ENCODE results near the gene PTPN9.

DNA sequence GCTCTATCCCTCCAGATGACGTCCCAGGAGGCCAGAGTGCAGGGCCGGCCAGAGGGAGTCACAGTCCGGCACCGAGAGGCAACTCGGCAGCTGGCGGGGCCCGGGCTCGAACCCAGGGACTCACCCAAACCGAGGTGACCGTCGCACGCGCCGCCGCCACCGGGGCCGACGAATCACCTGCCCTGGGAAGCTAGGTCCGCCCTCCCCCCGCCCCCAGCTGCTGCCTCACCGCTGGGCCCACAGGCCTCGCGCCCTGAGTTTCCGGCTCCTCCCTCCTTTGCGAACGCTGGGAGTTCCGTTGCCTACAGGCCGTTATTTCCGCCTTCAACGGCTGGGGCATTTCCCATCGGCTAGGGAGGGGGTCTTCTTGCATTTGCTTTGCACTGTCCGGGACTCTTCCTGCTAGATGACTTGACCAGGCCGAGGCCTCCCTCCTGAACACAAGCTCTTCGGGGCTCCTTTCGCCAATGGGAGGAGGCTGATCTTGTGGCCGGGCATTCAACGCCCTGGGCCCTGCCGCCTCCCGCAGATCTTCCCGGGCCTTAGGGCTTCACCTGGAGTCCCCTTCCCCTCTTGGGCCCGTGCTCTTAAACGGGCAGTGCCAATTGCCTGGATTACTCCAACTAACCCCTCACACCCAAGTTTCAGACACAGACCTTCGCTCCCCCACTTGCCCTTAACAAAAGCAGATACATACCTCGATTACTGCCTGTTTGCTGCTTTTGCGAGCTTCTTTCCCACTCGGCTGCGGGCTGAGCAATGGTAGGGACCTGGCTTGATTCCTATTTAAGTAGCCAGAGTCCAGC is 46.6 kb upstream of the PTPN9 start, which contains the start of gene SNUPN:
- TF ChIP-seq, protein P1, sequence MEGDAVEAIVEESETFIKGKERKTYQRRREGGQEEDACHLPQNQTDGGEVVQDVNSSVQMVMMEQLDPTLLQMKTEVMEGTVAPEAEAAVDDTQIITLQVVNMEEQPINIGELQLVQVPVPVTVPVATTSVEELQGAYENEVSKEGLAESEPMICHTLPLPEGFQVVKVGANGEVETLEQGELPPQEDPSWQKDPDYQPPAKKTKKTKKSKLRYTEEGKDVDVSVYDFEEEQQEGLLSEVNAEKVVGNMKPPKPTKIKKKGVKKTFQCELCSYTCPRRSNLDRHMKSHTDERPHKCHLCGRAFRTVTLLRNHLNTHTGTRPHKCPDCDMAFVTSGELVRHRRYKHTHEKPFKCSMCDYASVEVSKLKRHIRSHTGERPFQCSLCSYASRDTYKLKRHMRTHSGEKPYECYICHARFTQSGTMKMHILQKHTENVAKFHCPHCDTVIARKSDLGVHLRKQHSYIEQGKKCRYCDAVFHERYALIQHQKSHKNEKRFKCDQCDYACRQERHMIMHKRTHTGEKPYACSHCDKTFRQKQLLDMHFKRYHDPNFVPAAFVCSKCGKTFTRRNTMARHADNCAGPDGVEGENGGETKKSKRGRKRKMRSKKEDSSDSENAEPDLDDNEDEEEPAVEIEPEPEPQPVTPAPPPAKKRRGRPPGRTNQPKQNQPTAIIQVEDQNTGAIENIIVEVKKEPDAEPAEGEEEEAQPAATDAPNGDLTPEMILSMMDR (conservative IDR thresholded peaks at IDR 0.05) = no peak
- TF ChIP-seq ZFX (IDR thresholded peaks at IDR 0.05) = peak; percentile 60
